Left ventricle myocardium inferior (tissue), 1 donor: Measurements from ENCODE around the gene ZNF683. TPM values are rescaled to one million over a fixed set of nuclear protein-coding genes. Genes with fewer than 3 reads are reported as not detected.

Experiments used
- DNase-seq: peaks from one replicate; pipeline ENCODE4 v3.0.0-alpha.2; 2020
- H3K27ac ChIP-seq: fragments of 200-600 bp; replicated peaks from 2 replicates; pipeline ENCODE4 v1.8.0; 2021
- H3K27me3 ChIP-seq: fragments of 200-600 bp; 2 replicates; pipeline ENCODE4 v1.8.0; 2021; ENCODE audit warnings: low read depth
- H3K36me3 ChIP-seq: fragments of 200-600 bp; 2 replicates; pipeline ENCODE4 v1.8.0; 2021
- H3K4me1 ChIP-seq: fragments of 200-600 bp; 2 replicates; pipeline ENCODE4 v1.8.0; 2021
- H3K4me3 ChIP-seq: fragments of 200-600 bp; 2 replicates; pipeline ENCODE4 v1.8.0; 2021; ENCODE audit warnings: mild to moderate bottlenecking, moderate library complexity
- H3K9me3 ChIP-seq: fragments of 200-600 bp; replicated peaks from 2 replicates; pipeline ENCODE4 v1.8.0; 2021
- intact Hi-C: fragments of 100-400 bp; cut with micrococcal nuclease; formaldehyde crosslinking; loops from one replicate; pipeline ENCODE4 v1.11.0; 2022
- total RNA-seq: library from RNA; stranded (reverse); fragmentation: NEBNext Ultra II Directional; extraction: Animal tissue kit (Norgen Biotek cat#: 25700); gene quantifications from one replicate; pipeline ENCODE4 v1.2.1, GENCODE V29; 2021
- TF ChIP-seq, protein P1 (sequence below): fragments of 200-600 bp; IDR thresholded peaks from 2 replicates; pipeline ENCODE4 v1.8.0; 2021; ENCODE audit warnings: antibody characterized with exemption, mild to moderate bottlenecking, borderline replicate concordance
- donor health status: DM: no; HTN: yes; CAD: no; lungs with severe emphysema.

Gene ZNF683
- total RNA-seq, 1 donor from 2014 or later = not detected

DNA sequence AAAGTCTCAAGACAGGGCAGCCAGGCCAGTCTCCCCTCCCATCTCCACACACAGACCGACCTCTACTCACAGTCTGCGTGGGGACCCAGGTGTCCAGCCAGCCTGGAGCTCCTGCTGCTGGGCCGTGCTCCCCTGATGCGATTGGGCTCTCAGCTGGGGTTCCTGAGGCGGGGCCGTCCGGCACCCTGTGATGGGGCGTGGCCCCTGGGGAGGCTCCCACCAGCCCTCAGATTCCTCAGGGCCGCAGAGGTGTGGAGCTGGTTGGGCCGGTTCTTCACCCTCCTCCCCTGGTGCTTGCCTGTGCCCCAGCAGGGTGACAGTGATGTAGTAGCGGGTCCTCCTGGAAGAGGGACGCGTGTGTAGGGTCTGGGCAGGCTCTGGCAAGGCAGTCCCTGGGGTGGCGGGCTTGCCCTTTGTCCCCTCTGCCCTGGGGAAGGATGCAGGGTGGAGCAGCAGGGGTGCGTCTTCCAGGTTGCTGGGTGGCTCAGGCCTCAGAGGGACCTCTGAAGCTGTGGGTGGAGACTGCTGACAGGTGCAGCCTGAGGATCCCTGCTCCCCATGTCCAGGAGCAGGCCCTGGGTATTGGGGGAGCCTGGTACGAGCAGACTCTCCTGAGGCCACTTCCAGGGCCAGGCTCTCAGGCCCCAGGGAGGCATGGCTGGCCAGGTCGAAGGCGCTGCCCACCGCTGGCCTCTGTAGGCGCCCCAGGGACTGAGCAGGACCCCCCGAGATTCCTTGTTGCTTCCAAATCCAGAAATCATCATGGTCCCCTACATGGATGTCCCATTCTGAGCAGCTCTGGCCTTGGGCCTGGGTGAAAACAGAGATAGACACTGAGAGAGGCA, 18.4 kb downstream of the ZNF683 start, which contains the start of gene CRYBG2:
TSS of gene CRYBG2 (minus strand) at position 155 of the 845 bp plus-strand sequence. CDS start 7,473 bp downstream, outside the sequence.
- H3K36me3 ChIP-seq = no peaks in the 10 kb centered on the region
- TF ChIP-seq, protein P1, sequence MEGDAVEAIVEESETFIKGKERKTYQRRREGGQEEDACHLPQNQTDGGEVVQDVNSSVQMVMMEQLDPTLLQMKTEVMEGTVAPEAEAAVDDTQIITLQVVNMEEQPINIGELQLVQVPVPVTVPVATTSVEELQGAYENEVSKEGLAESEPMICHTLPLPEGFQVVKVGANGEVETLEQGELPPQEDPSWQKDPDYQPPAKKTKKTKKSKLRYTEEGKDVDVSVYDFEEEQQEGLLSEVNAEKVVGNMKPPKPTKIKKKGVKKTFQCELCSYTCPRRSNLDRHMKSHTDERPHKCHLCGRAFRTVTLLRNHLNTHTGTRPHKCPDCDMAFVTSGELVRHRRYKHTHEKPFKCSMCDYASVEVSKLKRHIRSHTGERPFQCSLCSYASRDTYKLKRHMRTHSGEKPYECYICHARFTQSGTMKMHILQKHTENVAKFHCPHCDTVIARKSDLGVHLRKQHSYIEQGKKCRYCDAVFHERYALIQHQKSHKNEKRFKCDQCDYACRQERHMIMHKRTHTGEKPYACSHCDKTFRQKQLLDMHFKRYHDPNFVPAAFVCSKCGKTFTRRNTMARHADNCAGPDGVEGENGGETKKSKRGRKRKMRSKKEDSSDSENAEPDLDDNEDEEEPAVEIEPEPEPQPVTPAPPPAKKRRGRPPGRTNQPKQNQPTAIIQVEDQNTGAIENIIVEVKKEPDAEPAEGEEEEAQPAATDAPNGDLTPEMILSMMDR = no peak
- H3K27me3 ChIP-seq = peaks cover 55% of the 10 kb centered on the region
- no peak for DNase-seq
- H3K4me3 ChIP-seq = no peak within 1 kb of the TSS
- intact Hi-C loops = no loop called here
- no peak within 1 kb of the TSS for H3K27ac ChIP-seq
- peaks cover 7% of the 10 kb centered on the region for H3K4me1 ChIP-seq
- H3K9me3 ChIP-seq = no peaks in the 10 kb centered on the region

DNA sequence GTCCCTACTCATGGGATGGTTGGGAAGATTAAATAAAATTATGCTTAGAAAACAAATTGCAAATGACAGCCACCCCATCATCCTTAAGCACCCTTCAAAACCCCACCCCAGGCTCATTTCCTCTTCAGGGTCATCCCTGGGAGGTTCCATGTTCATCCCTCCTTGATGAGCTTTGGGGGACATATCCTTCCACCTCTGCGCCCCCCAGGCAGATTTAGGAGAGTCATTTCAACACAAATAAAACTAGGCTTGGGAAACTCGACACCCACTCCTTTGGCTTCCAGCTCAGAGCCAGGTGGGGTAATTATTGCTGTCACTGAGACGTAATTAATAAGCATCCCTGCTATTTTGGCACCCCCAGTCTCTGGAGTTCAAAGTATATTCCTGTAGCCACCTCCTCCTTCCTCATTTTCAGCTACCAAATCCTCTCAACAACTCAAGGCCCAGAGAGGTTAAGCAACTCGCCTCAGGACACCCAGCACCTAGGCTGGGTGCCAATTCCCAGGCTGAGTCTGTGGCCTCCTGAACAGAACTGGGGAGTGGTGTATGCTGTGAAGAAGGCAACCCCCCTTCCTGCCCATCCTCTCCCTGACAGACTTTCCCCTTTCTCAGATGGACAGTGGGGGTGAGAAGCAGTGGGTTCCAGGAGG, 19.2 kb downstream of the ZNF683 start:
- no peak for DNase-seq
- peaks cover 46% of the 10 kb centered on the region for H3K27me3 ChIP-seq
- H3K36me3 ChIP-seq = no peaks in the 10 kb centered on the region
- TF ChIP-seq, protein P1 = no peak
- intact Hi-C loops = no loop called here
- H3K4me1 ChIP-seq = peaks cover 7% of the 10 kb centered on the region
- no peaks in the 10 kb centered on the region for H3K9me3 ChIP-seq
- H3K27ac ChIP-seq = no peak overlapping the region
- no peak overlapping the region for H3K4me3 ChIP-seq

DNA sequence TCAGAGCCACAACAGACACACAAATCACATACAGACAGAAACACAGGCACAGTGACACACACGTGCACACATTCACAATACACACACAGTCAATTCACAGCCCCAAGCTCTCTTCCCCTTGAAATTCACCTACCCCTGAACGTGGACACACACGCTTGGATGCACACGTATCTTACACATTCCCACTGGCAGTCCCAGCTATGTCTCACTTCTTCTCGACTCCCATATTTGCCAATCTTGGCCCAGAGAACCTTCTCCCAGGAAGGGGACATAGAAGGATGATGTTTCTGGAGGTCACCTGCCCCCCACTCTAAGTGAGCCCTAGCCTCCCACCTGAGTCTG, 20.2 kb downstream of the ZNF683 start:
- Histone ChIP-seq H3K9me3 (no peaks in the 10 kb centered on the region), H3K4me3 (no peak overlapping the region), H3K27ac (no peak overlapping the region), H3K36me3 (no peaks in the 10 kb centered on the region), H3K27me3 (peaks cover 36% of the 10 kb centered on the region), H3K4me1 (peaks cover 7% of the 10 kb centered on the region)
- DNase-seq = no peak
- intact Hi-C loops = no loop called here
- TF ChIP-seq, protein P1 = no peak

DNA sequence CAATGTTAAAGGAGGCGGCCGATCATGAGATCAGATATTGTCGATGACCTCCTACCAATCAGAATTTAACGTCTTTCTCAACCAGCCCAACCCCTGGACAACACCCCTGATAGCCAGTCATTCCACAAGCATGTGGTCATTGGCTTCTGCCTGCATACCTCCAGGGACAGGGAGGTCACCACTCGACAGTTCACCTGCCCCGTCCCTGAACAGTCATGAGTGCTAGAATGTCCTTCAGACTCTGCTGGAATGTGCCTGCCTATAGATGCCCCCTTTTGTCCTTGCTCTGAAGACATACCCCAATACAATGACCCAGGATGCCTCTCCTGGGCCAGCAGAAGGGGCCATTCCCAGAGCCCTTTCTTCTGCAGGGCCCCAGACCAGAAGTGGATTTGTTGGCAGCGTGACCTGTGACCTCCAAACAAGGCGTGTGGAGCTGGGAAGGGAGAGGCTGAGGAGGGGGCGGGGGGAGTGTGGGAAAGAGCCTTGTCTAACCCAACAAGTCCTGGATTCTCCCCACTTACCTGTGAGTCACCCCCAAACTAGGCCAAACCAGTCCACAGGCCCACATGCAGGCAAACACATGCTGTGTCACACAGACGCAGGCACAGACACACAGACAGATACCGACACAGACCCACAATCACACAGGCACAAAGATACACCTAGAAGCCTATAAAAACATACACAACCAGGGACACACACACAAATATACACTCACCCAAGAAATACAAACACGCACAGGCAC, 20.8 kb downstream of the ZNF683 start:
- H3K4me1 ChIP-seq = peaks cover 7% of the 10 kb centered on the region
- TF ChIP-seq, protein P1 = no peak
- DNase-seq = no peak
- H3K27ac ChIP-seq = no peak overlapping the region
- intact Hi-C loops = no loop called here
- no peaks in the 10 kb centered on the region for H3K36me3 ChIP-seq
- H3K9me3 ChIP-seq = no peaks in the 10 kb centered on the region
- peaks cover 30% of the 10 kb centered on the region for H3K27me3 ChIP-seq
- no peak overlapping the region for H3K4me3 ChIP-seq

DNA sequence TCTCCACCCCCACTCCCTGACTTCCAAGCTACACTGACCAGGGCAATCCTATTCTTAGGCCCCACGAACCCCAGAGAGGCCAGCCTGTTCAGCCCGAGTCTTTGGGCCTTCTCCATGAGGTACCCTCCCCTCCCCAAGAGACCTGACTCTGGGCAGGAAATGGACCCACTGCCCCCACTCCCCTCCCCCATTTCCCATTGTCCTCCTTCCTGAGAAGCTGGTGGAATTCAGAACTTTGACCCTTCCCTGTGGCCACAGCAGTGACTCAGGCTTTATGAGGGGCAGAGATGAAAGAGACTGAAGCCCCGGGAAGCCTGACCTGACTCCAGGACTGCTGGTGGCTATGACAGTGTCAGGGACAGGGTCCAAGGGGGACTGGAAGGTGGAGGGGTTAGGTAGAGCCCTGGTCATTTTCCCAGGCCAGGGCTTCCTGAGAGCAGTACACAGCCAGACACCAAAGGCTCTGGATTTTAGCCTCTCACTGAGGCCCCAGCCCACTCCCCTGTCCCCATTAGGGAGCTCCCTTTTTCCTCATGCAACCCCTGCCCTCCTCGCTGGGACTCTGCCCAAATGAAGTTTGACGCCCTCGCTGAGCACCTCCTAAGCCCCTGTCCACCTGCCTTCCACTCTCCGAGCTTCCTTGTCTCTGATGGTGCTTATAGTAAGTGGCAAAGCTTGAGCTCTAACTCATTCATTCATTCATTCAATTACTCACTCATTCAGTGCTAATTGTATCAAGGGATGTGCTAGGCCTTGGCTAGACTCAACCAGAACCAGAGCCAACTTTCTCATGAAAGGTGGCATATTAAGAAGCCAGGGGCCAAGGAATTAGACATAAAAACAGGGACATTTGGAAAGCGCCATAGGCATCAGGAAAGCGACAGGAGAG, 21.6 kb downstream of the ZNF683 start:
- peaks cover 7% of the 10 kb centered on the region for H3K4me1 ChIP-seq
- no peak for DNase-seq
- no peak overlapping the region for H3K27ac ChIP-seq
- no peaks in the 10 kb centered on the region for H3K36me3 ChIP-seq
- intact Hi-C loops = no loop called here
- TF ChIP-seq, protein P1 = no peak
- H3K27me3 ChIP-seq = peaks cover 22% of the 10 kb centered on the region
- no peak overlapping the region for H3K4me3 ChIP-seq
- no peaks in the 10 kb centered on the region for H3K9me3 ChIP-seq
